K562 (cell line): ENCODE data around the gene SLC1A3. TPM values are rescaled to one million over a fixed set of nuclear protein-coding genes. Genes with fewer than 3 reads are reported as not detected.

ENCODE experiments used
- ATAC-seq: fragments of 200-7000 bp; cut with Tn5 transposase; 3 replicates; pipeline ENCODE4 v1.9.1; 2020; ENCODE audit warnings: moderate library complexity
- BruUV-seq: library from RNA; stranded (reverse); fragments of 400-500 nt; replicated peaks from 2 replicates; lab custom pipeline; 2021; lab: Mats Ljungman, UMichigan
- CTCF ChIA-PET: fragments of 300-600 bp; formaldehyde crosslinking; extraction: SDS; loops from one replicate; lab custom pipeline; 2021; ENCODE audit warnings: low intra/inter-chr PET ratio; lab: Yijun Ruan, JAX
- POLR2A ChIA-PET: fragments of 300-600, 350-650 bp; sonication (Branson Sonifier 250); formaldehyde crosslinking; extraction: SDS; loops from one replicate; lab custom pipeline; 2021; ENCODE audit warnings: antibody characterized with exemption, inconsistent platforms; lab: Yijun Ruan, JAX
- DNase-seq, 4 experiments: peaks; one replicate each; pipeline versions ENCODE4 v3.0.0 to v3.0.0-alpha.2; 2011 to 2018; ENCODE audit warnings: low spot score in 3 of 4, mixed read lengths in 3 of 4; ENCODE audit errors: extremely low read depth in 1 of 4
- FAIRE-seq: peaks from 2 replicates; lab custom pipeline; 2011; peaks lifted over from hg19 to GRCh38; lab: Jason Lieb, UNC
- H2AFZ ChIP-seq: 2 replicates; pipeline ENCODE4 v1.6.0; 2011; ENCODE audit warnings: low read depth, low read length, control low read depth, inconsistent platforms
- H3K27ac ChIP-seq: fragments of 200-600 bp; 3 replicates; pipeline ENCODE4 v1.8.0; 2011; ENCODE audit warnings: low read depth, mild to moderate bottlenecking, control low read depth, inconsistent platforms, low read length, moderate library complexity, mixed read lengths; ENCODE audit errors: extremely low read depth
- H3K27me3 ChIP-seq, 2 experiments: fragments of 300-600 bp in 1 of 2; 2 replicates in 1 of 2; 3 replicates in 1 of 2; pipeline versions ENCODE4 v1.6.0 to v1.8.0; 2011; ENCODE audit warnings: inconsistent platforms in 2 of 2, low read length in 2 of 2, mild to moderate bottlenecking in 1 of 2, mixed read lengths in 1 of 2, moderate library complexity in 1 of 2; ENCODE audit not compliant: control insufficient read depth in 2 of 2, insufficient read depth in 2 of 2
- H3K36me3 ChIP-seq: fragments of 300-600 bp; 3 replicates; pipeline ENCODE4 v1.8.0; 2011; ENCODE audit warnings: mild to moderate bottlenecking, low read length, inconsistent platforms; ENCODE audit not compliant: control insufficient read depth, insufficient read depth
- H3K4me1 ChIP-seq, 2 experiments: fragments of 200-600 bp in 1 of 2; replicated peaks in 1 of 2; 2 replicates in 1 of 2; 3 replicates in 1 of 2; pipeline versions ENCODE4 v1.5.1 to v1.8.0; 2011; ENCODE audit warnings: inconsistent platforms in 2 of 2, low read length in 2 of 2, mild to moderate bottlenecking in 1 of 2, mixed read lengths in 1 of 2, moderate library complexity in 1 of 2; ENCODE audit not compliant: control insufficient read depth in 2 of 2, insufficient read depth in 2 of 2
- H3K4me2 ChIP-seq: 2 replicates; pipeline ENCODE4 v1.6.1; 2011; ENCODE audit warnings: low read length, control low read depth, inconsistent platforms, mixed read lengths; ENCODE audit not compliant: insufficient read depth
- H3K4me3 ChIP-seq: fragments of 200-600 bp; sonication (generic), shearing (Covaris generic); 2 replicates; pipeline ENCODE4 v1.5.1; 2016; ENCODE audit warnings: control low read depth, inconsistent platforms
- H3K79me2 ChIP-seq: fragments of 200-600 bp; 3 replicates; pipeline ENCODE4 v1.8.0; 2011; ENCODE audit warnings: low read length, inconsistent platforms; ENCODE audit not compliant: control insufficient read depth, insufficient read depth
- H3K9ac ChIP-seq, 2 experiments: 2 replicates each; pipeline versions ENCODE4 v1.6.0 to v1.6.1; 2011; ENCODE audit warnings: low read depth in 2 of 2, low read length in 2 of 2, control low read depth in 1 of 2, inconsistent platforms in 1 of 2, mild to moderate bottlenecking in 1 of 2, mixed read lengths in 1 of 2; ENCODE audit not compliant: insufficient read depth in 1 of 2
- H3K9me1 ChIP-seq: one replicate; pipeline ENCODE4 v1.6.0; 2011; ENCODE audit warnings: inconsistent platforms, mild to moderate bottlenecking, low read length, moderate library complexity; ENCODE audit not compliant: control insufficient read depth, insufficient read depth
- H3K9me3 ChIP-seq: replicated peaks from 2 replicates; pipeline ENCODE4 v1.5.1; 2011; ENCODE audit warnings: low read depth, low read length, inconsistent platforms; ENCODE audit not compliant: control insufficient read depth, insufficient read depth
- H4K20me1 ChIP-seq: replicated peaks from 2 replicates; pipeline ENCODE4 v1.6.1; 2011; ENCODE audit warnings: low read length, inconsistent platforms, mixed read lengths; ENCODE audit not compliant: control insufficient read depth, insufficient read depth
- CBX8 ChIP-seq: fragments of 200-600 bp; sonication (generic); IDR thresholded peaks from 2 replicates; pipeline ENCODE4 v1.6.1; 2012; ENCODE audit warnings: borderline replicate concordance, mixed run types, low read depth, mild to moderate bottlenecking, moderate library complexity, mixed read lengths, low read length, control low read depth, inconsistent platforms; ENCODE audit not compliant: poor library complexity, severe bottlenecking; ENCODE audit errors: extremely low read depth
- EGR1 ChIP-seq: fragments of 450-650 bp; conservative IDR thresholded peaks from 2 replicates; pipeline ENCODE4 v1.6.1; 2017; ENCODE audit warnings: mild to moderate bottlenecking
- KAT8 ChIP-seq: fragments of 450-650 bp; IDR thresholded peaks from 2 replicates; pipeline ENCODE4 v1.6.1; 2016; ENCODE audit warnings: low read depth, mild to moderate bottlenecking
- MEF2D ChIP-seq: conservative IDR thresholded peaks from 2 replicates; pipeline ENCODE4 v1.6.1; 2016; ENCODE audit warnings: low read depth, missing genetic modification characterization, missing compliant biosample characterization
- PHF8 ChIP-seq: fragments of 200-600 bp; sonication (generic); IDR thresholded peaks from 2 replicates; pipeline ENCODE4 v1.6.1; 2012; ENCODE audit warnings: mixed run types, mild to moderate bottlenecking, inconsistent platforms, low read length, moderate library complexity, borderline replicate concordance
- ZNF75A ChIP-seq: fragments of 450-650 bp; formaldehyde crosslinking; IDR thresholded peaks from 2 replicates; pipeline ENCODE4 v1.4.0; 2020; ENCODE audit warnings: mild to moderate bottlenecking
- WGBS: fragments of 100-300 bp; shearing (Covaris generic); methylation state at CpG from one replicate; pipeline ENCODE4 v1.1.6; 2016; ENCODE audit warnings: low coverage, mixed read lengths; ENCODE audit not compliant: insufficient coverage; ENCODE audit errors: missing lambda C conversion rate; 5-methylcytosine and 5-hydroxymethylcytosine counted together
- in situ Hi-C: fragments of 300-500 bp; cut with MboI; formaldehyde crosslinking; loops from 4 replicates; pipeline ENCODE4 v1.15.0; 2018; ENCODE audit warnings: inconsistent platforms, mixed read lengths
- intact Hi-C: fragments of 100-400 bp; cut with micrococcal nuclease; formaldehyde crosslinking; loops from 2 replicates; pipeline ENCODE4 v1.14.2; 2022
- polyA plus RNA-seq, 8 experiments: library from polyadenylated mRNA; depleted of rRNA in 4 of 8; stranded (reverse) in 5 of 8; unstranded in 3 of 8; fragments of >200 nt; fragmentation: Nextera tagmentation in 2 of 8; fragmentation: Illumina TruSeq in 1 of 8; extraction: Ambion mirVana in 2 of 8; extraction: Trizol in 1 of 8; gene quantifications; 2 replicates each; pipeline versions ENCODE4 v1.2.1 to v1.2.3, GENCODE V29; 2011 to 2014; ENCODE audit warnings: inconsistent platforms in 1 of 8, missing spikeins in 1 of 8
- total RNA-seq, 7 experiments: library from RNA; depleted of rRNA in 6 of 7; stranded (reverse); fragments of >200 nt in 6 of 7; fragmentation: Illumina TruSeq in 2 of 7; extraction: Trizol in 2 of 7; gene quantifications; 2 replicates each; pipeline versions ENCODE4 v1.2.1 to v1.2.3, GENCODE V29; 2011 to 2021; ENCODE audit warnings: low replicate concordance in 1 of 7
- TF ChIP-seq, protein P1 (sequence below): fragments of 250-450 bp; sonication (Bioruptor Pico); IDR thresholded peaks from 2 replicates; pipeline ENCODE4 v1.4.0; 2020

The SLC1A3 gene
- total and polyA plus RNA-seq, 9 of the 15 experiments (the other 6 are each of a cell fraction or from before 2014, with no cell fraction given): 0.13 TPM; not detected in 8

DNA sequence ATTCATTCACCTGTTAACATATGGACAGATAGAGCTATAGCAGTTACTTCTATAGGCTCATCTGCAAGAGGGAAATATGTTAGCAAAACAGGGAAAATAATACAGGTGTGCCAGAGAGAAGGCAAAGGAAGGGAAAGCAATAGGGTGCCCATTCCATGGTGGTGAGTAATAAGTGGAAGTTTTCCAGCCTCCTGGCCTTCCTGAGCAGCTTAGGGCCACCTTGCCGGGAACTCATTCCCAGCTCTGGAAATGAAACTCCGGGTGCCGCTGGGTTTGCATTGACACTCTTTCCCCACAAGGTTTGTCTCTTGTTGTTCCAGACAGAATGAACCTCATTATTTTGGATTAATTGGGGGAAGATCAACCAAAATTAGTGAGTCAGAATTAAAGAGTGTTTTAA lies 58.4 kb downstream of the SLC1A3 start:
- ATAC-seq (no peak), FAIRE-seq (no peak), DNase-seq (no peak)
- H3K9me3 ChIP-seq: no peaks in the 10 kb centered on the region
- WGBS: 2% methylated on average over 3 of the region's 3 CpGs
- no peak overlapping the region for H3K9ac ChIP-seq
- no peaks in the 10 kb centered on the region for H3K9me1 ChIP-seq
- in situ Hi-C loops: no loop called here
- no peak overlapping the region for H3K4me2 ChIP-seq
- H3K27ac ChIP-seq: no peak overlapping the region
- intact Hi-C loops: no loop called here
- ChIA-PET CTCF (no interaction called here), POLR2A (interaction anchor here (0.7 kb wide), 1 partner anchor 23 kb away, joined by 3 read pairs; no protein-coding TSS in a partner anchor)
- H3K4me1 ChIP-seq: no peaks in the 10 kb centered on the region
- TF ChIP-seq CBX8 (no peak), PHF8 (no peak), EGR1 (no peak), MEF2D (tag) (no peak), KAT8 (no peak), ZNF75A (no peak)
- TF ChIP-seq, protein P1, sequence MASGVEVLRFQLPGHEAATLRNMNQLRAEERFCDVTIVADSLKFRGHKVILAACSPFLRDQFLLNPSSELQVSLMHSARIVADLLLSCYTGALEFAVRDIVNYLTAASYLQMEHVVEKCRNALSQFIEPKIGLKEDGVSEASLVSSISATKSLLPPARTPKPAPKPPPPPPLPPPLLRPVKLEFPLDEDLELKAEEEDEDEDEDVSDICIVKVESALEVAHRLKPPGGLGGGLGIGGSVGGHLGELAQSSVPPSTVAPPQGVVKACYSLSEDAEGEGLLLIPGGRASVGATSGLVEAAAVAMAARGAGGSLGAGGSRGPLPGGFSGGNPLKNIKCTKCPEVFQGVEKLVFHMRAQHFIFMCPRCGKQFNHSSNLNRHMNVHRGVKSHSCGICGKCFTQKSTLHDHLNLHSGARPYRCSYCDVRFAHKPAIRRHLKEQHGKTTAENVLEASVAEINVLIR (CRISPR knock-in tag): no peak
- no peaks in the 10 kb centered on the region for H3K79me2 ChIP-seq
- H4K20me1 ChIP-seq: no peaks in the 10 kb centered on the region
- BruUV-seq: no TSS peak
- peaks cover 22 to 27% of the 10 kb centered on the region in 2 experiments for H3K27me3 ChIP-seq
- H2AFZ ChIP-seq: no peak overlapping the region
- no peaks in the 10 kb centered on the region for H3K36me3 ChIP-seq
- no peak overlapping the region for H3K4me3 ChIP-seq
